NAMALWA (cell line): ENCODE results near the gene KCTD18.

Experiments
- DNase-seq: peaks from one replicate; pipeline ENCODE4 v3.0.0-alpha.2; 2015; ENCODE audit warnings: low spot score

The KCTD18 gene

DNA sequence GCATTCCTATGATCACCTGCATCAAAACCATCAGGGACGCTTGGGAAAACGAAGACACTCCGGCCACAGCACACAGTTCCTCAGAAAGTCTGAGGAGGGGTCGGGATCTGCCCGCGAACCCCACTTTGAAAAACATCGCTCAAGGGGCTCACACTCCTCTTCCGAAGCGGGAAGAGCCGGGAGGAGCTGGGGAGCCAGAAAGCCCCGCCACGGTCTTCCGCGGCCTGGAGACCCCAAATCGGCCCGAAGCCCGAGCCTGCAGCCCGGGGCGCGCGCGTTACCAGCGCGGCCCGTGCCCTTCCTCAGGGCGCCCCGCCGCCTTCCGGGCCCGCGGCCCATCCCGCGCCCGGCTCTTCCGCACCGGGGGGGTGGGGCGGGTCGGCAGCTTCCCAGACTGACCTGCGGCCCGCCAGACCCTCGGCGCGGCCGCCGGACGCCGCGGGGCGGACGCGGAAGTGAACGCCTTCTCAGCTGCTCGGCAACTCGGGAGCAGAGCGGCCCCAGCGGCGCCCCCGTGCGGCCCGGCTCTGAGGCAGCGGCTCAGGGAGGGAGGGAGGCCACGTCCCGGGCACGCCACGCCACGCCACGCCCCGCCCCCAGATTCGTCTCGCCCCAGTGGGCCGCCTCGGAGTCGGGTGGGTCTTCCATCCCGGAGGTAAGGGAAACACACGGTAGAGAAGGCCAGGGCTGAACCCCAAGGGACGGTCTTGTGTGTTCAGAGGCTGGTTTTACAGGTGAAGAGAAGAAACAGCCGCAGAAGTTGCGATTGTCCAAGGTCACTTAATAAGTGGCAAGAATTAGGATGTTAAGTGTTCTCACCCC lies at the start of gene KCTD18:
KCTD18 (minus strand) TSS at position 457 of the 822 bp plus-strand sequence. CDS start 3,052 bp downstream, outside the sequence.
- peak; percentile 85 for DNase-seq

- DNase-seq = no peak
Observed at GRCh38 chr2:200540793-200541192, 30.9 kb upstream of the KCTD18 start.

DNA sequence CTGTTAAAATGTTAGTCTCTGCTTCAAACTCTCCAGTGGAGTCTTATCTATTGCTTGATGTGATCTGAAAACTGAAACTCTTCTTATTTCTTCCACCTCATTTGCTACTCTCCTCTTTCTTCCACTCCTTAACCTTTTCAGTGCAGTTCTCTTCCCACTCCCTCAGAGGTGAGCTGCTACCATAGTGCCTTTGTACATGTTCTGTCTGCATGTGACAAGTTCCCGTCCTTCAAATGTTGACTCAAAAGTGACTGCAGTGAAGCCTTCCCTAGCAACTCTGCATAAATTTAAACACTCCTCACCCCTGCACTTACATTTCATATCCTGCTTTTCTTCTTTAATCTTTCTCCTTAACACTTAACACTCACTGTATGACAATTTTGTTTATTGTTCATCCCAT lies 28.3 kb upstream of the KCTD18 start:
- no peak for DNase-seq

- no peak for DNase-seq
Observed at GRCh38 chr2:200534572-200534971, 24.7 kb upstream of the KCTD18 start.

DNA sequence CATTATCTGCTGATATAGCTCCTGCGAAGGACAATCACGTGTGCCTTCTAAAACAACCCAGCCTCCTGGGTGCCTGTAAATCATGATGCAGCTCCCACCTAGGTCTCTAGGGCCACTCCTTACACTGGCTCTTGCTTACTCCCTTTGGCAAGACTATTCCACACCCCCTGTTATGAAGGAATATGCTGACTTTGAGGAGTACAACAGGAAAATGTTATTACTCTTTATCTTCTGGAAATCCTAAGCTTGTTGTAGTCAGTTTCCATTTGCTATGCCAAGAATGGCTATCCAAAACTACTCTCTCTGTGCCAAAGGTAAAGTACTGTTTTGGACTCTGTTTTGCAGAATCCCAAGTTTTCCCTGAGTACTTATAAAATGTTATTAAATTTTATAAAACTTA lies 23.9 kb upstream of the KCTD18 start:
- DNase-seq = no peak

GRCh38 chr2:200528228-200528627 lies 18.4 kb upstream of the KCTD18 start:
- no peak for DNase-seq

- peak; percentile 98 for DNase-seq
Observed at GRCh38 chr2:200525882-200526651, 16.2 kb upstream of the KCTD18 start, which contains the start of gene SGO2. TSS of gene SGO2 (plus strand) at chr2:200526207. CDS start at chr2:200532976, 6,769 bp downstream.

- DNase-seq = no peak
Observed at GRCh38 chr2:200525551-200525881, 15.6 kb upstream of the KCTD18 start.

- no peak for DNase-seq
Observed at GRCh38 chr2:200525066-200525465, 15.2 kb upstream of the KCTD18 start.

DNA sequence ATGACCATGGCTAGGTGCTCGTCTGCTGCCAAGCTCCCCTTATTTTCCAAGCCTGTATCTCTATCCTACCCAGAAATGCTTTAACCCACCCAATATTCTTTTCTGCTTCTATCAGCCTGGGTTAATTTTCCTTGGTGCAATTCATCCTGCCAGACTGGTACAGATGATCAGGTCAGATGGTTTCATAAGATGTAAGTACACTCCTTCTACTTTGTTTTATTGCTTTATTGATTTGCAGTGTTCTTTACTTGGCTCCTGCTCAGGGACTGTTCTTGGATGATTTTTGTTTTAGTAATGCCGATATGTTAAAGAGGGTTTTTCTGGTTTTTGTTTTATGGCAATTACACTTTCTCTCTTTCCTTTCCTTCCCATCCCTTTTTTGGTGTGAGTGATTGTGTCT lies 13.7 kb upstream of the KCTD18 start:
- no peak for DNase-seq

GRCh38 chr2:200523158-200523557 lies 13.3 kb upstream of the KCTD18 start:
- no peak for DNase-seq

DNA sequence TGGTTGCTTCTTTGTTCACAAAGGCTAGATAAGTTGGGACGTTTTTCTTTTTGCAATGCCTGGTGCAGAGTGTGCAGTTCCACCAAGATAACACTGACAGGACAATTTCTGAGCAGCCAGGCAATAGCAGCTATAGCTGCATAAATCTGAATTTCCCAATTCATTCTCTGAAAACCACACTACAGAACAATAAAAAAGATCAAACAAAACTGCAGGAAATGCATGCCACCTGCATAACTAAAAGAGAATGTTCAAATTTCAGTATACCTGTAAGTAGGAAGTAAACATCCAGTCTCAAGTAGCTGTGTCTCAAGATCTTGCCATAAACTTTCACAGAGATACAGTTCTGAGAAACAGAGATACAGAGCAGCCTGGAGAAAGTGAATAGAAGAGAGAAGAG lies 5.3 kb upstream of the KCTD18 start:
- DNase-seq = no peak

- peak; percentile 10 for DNase-seq
Observed at GRCh38 chr2:200509235-200509611, 645 bp downstream of the KCTD18 start.

DNA sequence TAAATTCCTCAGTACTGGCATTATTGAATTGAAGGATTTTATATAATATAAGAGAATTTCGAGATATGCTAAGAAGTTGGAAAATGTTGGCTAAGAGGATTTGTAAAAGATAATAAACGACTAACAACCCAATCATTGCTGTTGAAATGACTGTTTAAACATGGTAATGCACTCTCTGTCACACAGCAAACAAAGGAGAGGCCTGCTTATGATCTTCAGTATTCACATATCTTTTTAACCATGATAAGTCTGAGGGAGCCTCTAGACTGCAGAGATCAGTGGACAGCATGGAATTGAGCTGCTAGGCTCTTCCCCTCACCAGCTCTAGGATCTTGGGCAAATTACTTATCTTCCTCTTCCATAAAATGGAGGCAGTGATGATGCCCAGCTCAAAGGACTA lies 2.7 kb downstream of the KCTD18 start:
- no peak for DNase-seq

- DNase-seq = no peak
Observed at GRCh38 chr2:200506679-200507078, 3.2 kb downstream of the KCTD18 start.

GRCh38 chr2:200502196-200502595 lies 7.7 kb downstream of the KCTD18 start:
- no peak for DNase-seq

DNA sequence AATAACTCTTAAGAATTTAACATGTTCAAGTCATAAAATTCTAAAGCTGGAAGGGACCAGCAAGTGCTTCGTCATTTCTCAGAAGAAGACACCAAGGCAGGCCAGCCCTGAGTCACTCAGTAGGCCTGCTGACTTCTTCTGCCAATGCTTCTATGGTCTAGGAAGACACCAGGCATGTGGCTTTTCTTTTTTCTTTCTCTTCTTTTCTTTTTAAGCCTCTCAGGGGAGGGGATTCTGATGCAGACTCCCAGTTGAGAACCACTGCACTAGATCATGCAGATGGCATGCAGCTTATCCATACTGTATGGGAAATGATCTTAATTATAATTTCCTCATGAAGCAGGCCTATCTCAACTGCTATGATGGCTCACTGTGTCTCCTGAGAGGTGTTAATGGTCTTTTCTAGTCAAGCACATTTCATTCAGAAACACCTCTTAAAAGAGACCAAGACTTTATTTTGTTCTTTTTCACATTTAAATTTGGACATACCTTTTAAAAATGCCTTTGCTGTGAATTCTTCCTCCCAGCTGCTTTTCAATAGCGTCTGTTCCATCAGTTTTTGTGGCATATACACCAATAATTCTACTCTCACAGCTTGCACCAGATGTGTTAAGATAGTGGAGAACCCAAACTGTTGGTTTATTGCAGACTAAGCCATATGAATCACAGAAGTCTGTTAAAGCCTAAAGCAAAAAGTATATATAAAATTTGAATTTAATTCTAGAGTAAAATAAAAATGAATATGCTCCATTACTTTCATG lies 11.3 kb downstream of the KCTD18 start:
- DNase-seq = no peak

DNA sequence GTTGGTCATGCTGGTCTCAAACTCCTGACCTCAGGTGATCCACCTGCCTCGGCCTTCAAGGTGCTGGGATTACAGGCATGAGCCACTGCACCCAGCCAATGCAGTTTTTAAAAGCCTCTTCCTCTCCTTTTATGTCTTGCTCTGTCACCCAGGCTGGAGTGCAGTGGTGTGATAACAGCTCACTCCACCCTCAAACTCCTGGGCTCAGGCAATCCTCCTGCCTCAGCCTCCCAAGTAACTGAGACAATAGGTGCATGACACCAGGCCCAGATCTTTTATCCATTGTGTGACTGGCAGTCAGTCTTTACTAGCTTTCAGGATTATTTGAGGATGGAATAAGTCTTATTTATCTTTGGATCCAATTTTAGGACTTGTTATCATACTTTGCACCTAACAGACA lies 13.2 kb downstream of the KCTD18 start:
- no peak for DNase-seq

DNA sequence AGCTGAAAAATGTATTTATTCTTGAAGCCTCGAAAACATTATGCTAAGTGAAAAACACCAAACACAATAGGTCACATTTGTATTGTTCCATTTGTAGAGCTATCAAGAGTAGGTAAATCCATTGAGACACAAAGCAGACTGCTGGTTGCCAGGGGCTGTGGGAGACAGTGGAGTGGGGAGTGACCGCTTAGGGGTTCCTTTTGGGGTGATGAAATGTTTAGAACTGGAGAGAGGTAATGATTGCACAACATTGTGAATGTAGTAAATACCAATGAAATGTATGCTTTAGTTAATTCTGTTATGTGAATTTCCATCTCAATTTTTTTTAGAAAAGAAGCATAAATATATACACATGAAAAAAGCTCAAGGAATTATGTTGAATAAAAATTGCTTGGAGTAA lies 15.8 kb downstream of the KCTD18 start:
- no peak for DNase-seq

DNA sequence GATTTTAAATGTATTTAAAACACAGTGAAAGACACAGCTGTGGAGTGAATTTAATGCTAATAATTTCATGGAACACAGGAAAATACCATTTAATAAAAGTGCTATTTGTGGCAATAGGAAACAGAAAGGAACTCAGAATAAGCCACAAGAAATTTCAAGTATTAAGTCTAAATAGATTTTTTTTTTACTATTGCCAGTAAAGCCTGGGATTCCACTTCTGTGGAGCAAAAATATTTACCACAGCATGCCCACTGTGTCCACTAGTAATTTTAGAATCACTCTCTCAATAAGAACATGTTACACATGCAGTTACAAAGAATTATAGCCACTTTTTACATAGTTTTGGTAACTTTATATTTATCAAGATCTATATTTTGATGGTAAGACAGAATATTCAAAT lies 17.2 kb downstream of the KCTD18 start:
- no peak for DNase-seq

DNA sequence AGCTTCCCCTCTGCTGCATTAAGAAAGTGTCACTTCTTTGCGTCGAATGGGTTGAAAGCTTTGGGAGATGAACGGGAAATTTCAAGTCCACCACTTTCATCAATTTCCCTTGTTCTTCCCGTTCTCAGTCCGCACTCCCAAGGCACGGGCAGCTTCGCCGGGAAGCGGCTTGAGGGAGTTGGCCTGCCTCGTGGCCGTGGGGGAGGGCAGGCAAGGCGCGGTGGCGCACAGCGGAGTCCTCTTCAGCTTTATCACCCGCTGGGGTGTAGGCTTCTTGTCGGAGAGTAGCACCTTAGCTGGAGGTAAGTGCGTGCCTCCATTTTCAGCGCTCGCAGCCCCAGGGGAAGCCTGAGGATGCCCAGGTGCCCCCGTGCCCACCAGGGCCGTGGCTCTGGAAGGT lies 19.9 kb downstream of the KCTD18 start:
- no peak for DNase-seq

DNA sequence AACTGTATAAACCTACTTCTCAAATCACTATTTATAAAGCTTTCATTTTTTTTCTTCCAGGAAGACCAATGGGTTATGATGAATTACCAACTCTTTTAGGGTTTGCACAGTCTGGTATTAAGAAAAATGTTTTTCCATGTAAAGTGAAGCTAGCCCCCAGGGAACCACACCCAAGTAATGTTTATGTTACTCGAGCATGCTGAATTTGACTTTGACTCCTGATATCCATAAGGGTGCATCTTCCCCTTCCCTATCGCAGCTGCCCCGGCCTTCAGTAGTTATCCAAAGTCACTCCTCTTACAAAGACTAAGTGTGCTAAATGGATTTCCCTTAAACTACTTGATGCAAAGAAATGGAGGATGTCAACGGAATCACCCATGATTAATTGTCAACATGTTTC lies 21.7 kb downstream of the KCTD18 start:
- no peak for DNase-seq

- no peak for DNase-seq
Observed at GRCh38 chr2:200486529-200486928, 23.3 kb downstream of the KCTD18 start.
